NOMO-1 (cell line): Measurements from ENCODE around the gene ZFYVE21.
"Not testable (repeated sequence)": the region's sequence is repeated elsewhere in the genome, so short reads cannot be mapped to it uniquely, and the experiment has no call there.

ENCODE experiments used
- DNase-seq, 2 experiments: peaks; one replicate each; lab custom pipeline; 2025; ENCODE audit not compliant: unreplicated experiment in 2 of 2; lab: John Stamatoyannopoulos, UW

ZFYVE21 gene

DNA sequence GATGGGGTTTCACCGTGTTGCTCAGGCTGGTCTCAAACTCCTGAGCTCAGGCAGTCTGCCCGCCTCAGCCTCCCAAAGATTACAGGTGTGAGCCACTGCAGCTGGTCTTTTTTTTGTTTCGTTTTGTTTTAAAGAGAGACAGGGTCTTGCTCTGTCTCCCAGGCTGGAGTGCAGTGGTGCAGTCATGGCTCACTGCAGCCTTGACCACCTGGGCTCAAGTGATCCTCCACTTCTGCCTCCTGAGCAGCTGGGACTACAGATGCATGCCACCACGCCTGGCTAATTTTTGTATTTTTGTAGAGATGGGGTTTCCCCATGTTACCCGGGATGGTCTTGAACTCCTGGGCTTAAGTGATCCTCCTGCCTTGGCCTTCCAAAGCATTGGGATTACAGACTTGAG lies 24.0 kb upstream of the ZFYVE21 start:
- DNase-seq: not testable (repeated sequence)

GRCh38 chr14:103692159-103692558 lies 23.5 kb upstream of the ZFYVE21 start:
- DNase-seq: no peak

DNA sequence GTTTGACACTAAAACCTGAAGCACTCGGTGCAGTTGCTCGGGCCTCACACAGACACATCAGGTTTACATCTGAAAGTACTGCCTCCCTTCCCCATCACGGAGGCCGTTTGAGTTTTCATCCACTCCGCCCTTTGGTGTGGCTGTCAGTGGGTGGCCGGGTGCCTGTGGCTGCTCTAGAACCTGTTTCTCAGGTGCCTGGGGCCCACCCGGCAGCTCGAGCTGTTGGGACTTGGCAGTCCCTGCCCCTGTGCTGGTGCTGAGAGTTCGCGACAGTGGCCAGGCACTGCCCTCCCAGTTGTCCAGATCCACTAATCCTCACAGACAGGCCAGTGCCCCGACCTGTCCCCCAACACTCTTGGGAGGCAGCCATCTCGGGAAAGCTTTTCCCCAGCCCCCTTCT lies 22.7 kb upstream of the ZFYVE21 start:
- DNase-seq: no peak

DNA sequence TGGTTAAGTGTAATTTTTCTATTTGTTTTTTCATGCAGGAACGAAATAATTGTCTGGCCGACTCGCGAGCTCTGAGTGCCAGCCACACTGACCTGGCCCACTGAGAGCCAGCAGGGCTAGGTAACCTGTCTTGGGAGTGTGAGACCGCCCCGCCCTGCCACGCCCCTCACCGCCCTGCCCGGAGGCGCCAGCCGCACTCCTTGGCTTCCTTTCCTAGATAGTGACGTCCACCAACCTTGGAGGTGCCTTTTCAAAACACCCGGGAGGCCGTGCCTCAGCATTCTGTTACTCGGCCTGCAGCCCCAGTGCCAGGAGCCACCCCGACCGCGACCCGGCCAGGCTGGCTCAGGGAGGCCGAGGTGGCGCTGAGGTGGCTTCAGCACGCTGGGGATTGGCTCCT lies 22.1 kb upstream of the ZFYVE21 start:
- DNase-seq: no peak

- DNase-seq: no peak
Measured at GRCh38 chr14:103694572-103695026, 21.0 kb upstream of the ZFYVE21 start.

DNA sequence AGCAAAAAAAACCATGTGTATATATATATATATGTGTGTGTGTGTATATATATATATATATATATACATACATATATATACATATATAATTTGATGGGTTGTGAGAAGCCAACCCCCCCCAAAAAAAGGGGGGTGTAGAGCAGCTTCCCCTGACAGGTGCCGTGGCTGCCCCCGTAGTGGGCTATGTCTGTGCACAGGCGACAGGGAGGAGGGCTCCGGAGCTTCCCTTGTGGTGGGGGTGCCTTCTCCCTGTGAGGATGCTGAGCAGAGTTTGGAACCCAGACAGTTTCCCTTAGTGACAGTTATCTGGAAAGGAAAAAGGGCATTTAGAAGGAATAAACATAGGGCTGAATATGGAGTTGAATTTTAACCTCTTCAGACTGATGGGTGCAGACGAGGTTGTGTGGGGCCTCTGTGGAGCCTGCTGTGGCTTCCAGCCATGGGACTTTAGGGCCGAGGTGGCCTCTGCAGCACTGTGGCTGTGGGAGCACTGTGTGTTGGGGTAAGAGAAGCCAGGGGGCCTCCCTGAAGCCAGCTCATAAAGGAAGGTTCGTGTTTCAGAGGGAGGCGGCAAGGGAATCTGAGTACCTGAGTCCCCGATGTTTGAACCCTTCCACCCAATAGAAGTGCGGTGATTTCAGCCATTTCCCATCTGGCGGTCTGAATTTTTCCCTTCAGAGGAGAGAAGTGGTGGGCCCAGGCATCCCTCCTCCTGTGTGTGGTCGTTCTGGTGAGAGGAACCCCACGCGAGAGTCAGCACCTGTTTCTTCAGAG lies 20.1 kb upstream of the ZFYVE21 start:
- no peak for DNase-seq

DNA sequence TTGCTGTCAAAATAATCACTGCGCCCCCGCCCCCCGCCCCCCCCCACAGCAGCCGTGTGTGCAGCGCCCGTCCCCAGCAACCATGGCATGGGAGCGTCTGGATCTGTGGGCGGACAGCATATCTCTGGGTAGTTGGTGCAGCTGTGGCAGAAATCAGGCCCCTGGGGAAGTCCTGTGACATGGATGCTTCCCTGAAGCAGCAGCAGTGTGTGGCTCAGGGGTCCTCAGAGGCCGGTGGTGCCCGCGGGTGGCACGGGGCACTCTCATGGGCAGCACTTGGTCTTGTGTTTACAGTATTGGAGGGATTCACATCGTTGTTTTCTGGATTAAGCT lies 19.6 kb upstream of the ZFYVE21 start:
- DNase-seq: no peak

DNA sequence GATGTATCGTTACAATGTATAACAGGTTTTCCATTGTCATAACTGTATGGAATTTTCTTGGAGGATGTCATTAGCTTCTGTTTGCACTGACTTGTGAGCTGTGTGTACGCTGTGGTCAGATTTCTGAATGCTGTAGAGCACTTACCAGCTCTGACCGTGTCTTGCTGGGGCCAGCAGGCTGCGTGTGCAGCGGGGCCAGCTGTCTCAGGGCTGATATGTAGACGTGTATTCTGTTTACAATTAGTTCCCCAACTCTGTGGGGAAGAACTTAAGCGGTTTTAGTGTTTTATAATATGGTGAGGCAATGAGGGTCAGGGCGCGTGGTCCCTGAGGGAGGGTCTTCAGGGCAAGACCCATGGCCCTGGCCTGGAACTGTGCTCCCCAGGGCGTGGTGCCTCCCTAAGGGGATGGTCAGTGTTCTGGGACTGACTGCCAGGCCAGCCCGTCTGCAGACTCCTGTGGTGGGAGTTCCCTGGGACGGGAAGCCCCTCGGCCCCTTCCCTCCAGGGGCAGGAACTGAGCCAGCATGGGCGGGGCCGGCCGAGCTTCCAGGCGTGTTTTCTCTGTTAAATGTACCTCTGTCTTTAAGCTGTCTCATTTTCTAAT lies 19.0 kb upstream of the ZFYVE21 start:
- no peak for DNase-seq

DNA sequence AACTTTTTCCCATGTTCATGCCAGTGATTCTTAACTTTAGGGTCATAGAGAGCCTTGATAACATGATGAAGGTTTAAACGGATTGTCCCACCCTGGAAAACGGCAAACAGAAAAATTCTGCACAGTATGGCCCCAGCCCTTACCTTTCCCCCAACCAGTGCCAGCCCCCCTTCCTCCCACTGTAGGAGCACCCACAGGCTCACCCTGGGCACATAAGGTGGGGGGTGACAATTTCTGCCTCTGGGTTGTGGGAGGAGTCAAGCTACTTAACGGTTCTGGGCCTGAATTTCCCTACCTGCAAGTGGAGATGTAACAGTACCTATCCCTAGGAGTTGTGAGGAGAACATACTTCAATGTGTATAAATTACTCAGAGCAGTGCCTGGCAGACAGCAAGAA lies 18.4 kb upstream of the ZFYVE21 start:
- no peak for DNase-seq

GRCh38 chr14:103697603-103698379 lies 17.8 kb upstream of the ZFYVE21 start:
- no peak for DNase-seq

GRCh38 chr14:103698380-103699260 lies 17.0 kb upstream of the ZFYVE21 start:
- DNase-seq: no peak

GRCh38 chr14:103699261-103699661 lies 16.3 kb upstream of the ZFYVE21 start:
- no peak for DNase-seq

GRCh38 chr14:103699901-103700752 lies 15.5 kb upstream of the ZFYVE21 start:
- DNase-seq: no peak

DNA sequence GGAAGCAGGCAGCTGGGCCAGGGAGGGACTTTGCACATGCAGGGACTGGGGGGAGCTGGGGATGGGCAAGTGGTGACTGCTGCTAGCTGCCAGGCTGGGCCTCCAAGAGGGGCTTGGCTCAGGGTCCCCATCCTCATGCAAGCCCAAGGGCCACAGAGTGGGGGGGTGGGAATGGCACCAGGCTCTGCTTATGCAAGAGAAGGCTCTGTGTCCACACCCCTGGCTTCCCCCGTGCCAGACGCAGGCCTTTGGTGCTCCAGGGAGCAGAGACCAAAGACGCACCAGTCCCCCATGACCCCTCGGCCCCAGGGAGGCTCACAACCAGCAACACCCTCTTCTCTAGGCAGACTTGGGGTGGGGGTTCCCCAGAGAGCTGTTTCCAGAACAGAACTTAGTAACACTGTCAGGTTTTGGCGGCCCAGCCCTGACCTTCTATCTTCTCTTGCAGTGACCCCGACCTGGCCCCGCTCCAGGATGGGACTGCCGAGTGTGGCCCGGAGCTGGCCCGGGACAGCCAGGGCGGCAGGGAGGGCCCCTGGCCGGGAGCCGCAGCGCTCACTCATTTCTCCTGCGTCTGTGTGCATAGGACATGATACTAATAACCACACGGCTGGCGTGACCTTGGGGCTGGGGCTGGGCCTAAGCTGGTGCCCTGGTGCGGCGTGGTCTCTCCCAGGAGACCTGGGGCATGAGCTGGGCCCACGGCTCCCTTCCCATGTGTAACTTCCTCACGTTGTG lies 14.7 kb upstream of the ZFYVE21 start:
- DNase-seq: no peak

GRCh38 chr14:103702095-103702494 lies 13.5 kb upstream of the ZFYVE21 start:
- no peak for DNase-seq

- no peak for DNase-seq
Measured at GRCh38 chr14:103702497-103703432, 12.8 kb upstream of the ZFYVE21 start.

GRCh38 chr14:103703433-103704385 lies 11.9 kb upstream of the ZFYVE21 start:
- DNase-seq: no peak
